ENCODE measurements around the gene MS4A4A.
"Not testable (repeated sequence)": the region's sequence is repeated elsewhere in the genome, so short reads cannot be mapped to it uniquely, and the experiment has no call there.

The MS4A4A gene

GRCh38 chr11:60280412-60280811 lies at the start of gene MS4A4A:
MS4A4A (plus strand) TSS chr11:60280666; CDS start chr11:60280676, 10 bp downstream.
- no peak for DNase-seq (ENCODE audit: low read depth in 2 of 2)

GRCh38 chr11:60230681-60231080 lies 49.8 kb upstream of the MS4A4A start:
- no peak for DNase-seq (ENCODE audit: low read depth in 2 of 2)

- no peak for DNase-seq (ENCODE audit: low read depth in 2 of 2)
These were observed 45.1 kb upstream of the MS4A4A start for GRCh38 chr11:60235321-60235720.

- no peak for DNase-seq (ENCODE audit: low read depth in 2 of 2)
These were observed 39.8 kb upstream of the MS4A4A start for GRCh38 chr11:60240662-60241061.

GRCh38 chr11:60241786-60242185 lies 38.7 kb upstream of the MS4A4A start:
- no peak for DNase-seq (ENCODE audit: low read depth in 2 of 2)

- no peak for DNase-seq (ENCODE audit: low read depth in 2 of 2)
These were observed 37.7 kb upstream of the MS4A4A start, which contains the start of gene MS4A4E for GRCh38 chr11:60242740-60243239. MS4A4E (minus strand) TSS chr11:60243137; CDS start chr11:60230055, 13,082 bp downstream.

- peak in 1 of 2 donors; percentile 2 for DNase-seq (ENCODE audit: low read depth in 2 of 2)
These were observed 28.8 kb upstream of the MS4A4A start for GRCh38 chr11:60251485-60252212.

- no peak for DNase-seq (ENCODE audit: low read depth in 2 of 2)
These were observed 28.0 kb upstream of the MS4A4A start for GRCh38 chr11:60252213-60253108.

- DNase-seq (ENCODE audit: low read depth in 2 of 2), result no peak
These were observed 22.3 kb upstream of the MS4A4A start for GRCh38 chr11:60257956-60258722.

GRCh38 chr11:60261014-60261413 lies 19.5 kb upstream of the MS4A4A start:
- DNase-seq (ENCODE audit: low read depth in 2 of 2), result no peak

- no peak for DNase-seq (ENCODE audit: low read depth in 2 of 2)
These were observed 17.1 kb upstream of the MS4A4A start for GRCh38 chr11:60263402-60263801.

- DNase-seq (ENCODE audit: low read depth in 2 of 2), result no peak
These were observed 15.8 kb upstream of the MS4A4A start for GRCh38 chr11:60264644-60265043.

- DNase-seq (ENCODE audit: low read depth in 2 of 2), result peak in 1 of 2 donors; percentile 22
These were observed 14.9 kb upstream of the MS4A4A start for GRCh38 chr11:60265373-60266214.

- no peak for DNase-seq (ENCODE audit: low read depth in 2 of 2)
These were observed 6.0 kb upstream of the MS4A4A start for GRCh38 chr11:60274416-60274815.

GRCh38 chr11:60281485-60281884 lies 1.0 kb downstream of the MS4A4A start:
- no peak for DNase-seq (ENCODE audit: low read depth in 2 of 2)

GRCh38 chr11:60282286-60282685 lies 1.8 kb downstream of the MS4A4A start:
- DNase-seq (ENCODE audit: low read depth in 2 of 2), result no peak

GRCh38 chr11:60285411-60286126 lies 5.1 kb downstream of the MS4A4A start:
- DNase-seq (ENCODE audit: low read depth in 2 of 2), result not testable (repeated sequence)

GRCh38 chr11:60288531-60288930 lies 8.1 kb downstream of the MS4A4A start:
- DNase-seq (ENCODE audit: low read depth in 2 of 2), result no peak

GRCh38 chr11:60292145-60292544 lies 11.7 kb downstream of the MS4A4A start:
- no peak for DNase-seq (ENCODE audit: low read depth in 2 of 2)

GRCh38 chr11:60301178-60301577 lies 20.7 kb downstream of the MS4A4A start:
- no peak for DNase-seq (ENCODE audit: low read depth in 2 of 2)
